ENCODE data around the gene ATF6. TPM values are rescaled to one million over a fixed set of nuclear protein-coding genes. Genes with fewer than 3 reads are reported as not detected.
"Not testable (repeated sequence)": the region's sequence is repeated elsewhere in the genome, so short reads cannot be mapped to it uniquely, and the experiment has no call there.

ATF6 gene
- total RNA-seq, 4 donors from 2014 or later, result 26.1 to 35.4 (median 32.3) TPM

- Histone ChIP-seq H3K27me3 (no peaks in the 10 kb centered on the region), H3K9me3 (no peaks in the 10 kb centered on the region), H3K27ac (no peak overlapping the region), H3K36me3 (peaks cover 0 to 42% (median 0%) of the 10 kb centered on the region in 3 donors), H3K4me1 (peaks cover 0 to 4% (median 0%) of the 10 kb centered on the region in 4 donors), H3K4me3 (no peak overlapping the region)
- 97% methylated on average over 5 of the region's 5 CpGs for WGBS, 2 donors
- TF ChIP-seq POLR2A (IDR thresholded peaks at IDR 0.05), result no peak
- no peak for DNase-seq (ENCODE audit: low spot score in 2 of 2)
Observed at GRCh38 chr1:161820914-161821313, 54.8 kb downstream of the ATF6 start.

GRCh38 chr1:161824618-161825017 lies 58.5 kb downstream of the ATF6 start:
- H3K9me3 ChIP-seq, result no peaks in the 10 kb centered on the region

GRCh38 chr1:161825831-161826230 lies 59.7 kb downstream of the ATF6 start:
- Histone ChIP-seq H3K27ac (no peak overlapping the region), H3K4me1 (no peaks in the 10 kb centered on the region), H3K27me3 (no peaks in the 10 kb centered on the region), H3K36me3 (peaks cover 0 to 26% (median 0%) of the 10 kb centered on the region in 3 donors), H3K9me3 (no peaks in the 10 kb centered on the region), H3K4me3 (no peak overlapping the region)
- 96% methylated on average over 4 of the region's 4 CpGs for WGBS, 2 donors
- TF ChIP-seq POLR2A (IDR thresholded peaks at IDR 0.05) (no peak), EP300 (IDR thresholded peaks at IDR 0.05) (no peak)
- TF ChIP-seq, protein P1, sequence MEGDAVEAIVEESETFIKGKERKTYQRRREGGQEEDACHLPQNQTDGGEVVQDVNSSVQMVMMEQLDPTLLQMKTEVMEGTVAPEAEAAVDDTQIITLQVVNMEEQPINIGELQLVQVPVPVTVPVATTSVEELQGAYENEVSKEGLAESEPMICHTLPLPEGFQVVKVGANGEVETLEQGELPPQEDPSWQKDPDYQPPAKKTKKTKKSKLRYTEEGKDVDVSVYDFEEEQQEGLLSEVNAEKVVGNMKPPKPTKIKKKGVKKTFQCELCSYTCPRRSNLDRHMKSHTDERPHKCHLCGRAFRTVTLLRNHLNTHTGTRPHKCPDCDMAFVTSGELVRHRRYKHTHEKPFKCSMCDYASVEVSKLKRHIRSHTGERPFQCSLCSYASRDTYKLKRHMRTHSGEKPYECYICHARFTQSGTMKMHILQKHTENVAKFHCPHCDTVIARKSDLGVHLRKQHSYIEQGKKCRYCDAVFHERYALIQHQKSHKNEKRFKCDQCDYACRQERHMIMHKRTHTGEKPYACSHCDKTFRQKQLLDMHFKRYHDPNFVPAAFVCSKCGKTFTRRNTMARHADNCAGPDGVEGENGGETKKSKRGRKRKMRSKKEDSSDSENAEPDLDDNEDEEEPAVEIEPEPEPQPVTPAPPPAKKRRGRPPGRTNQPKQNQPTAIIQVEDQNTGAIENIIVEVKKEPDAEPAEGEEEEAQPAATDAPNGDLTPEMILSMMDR (IDR thresholded peaks at IDR 0.05), result no peak
- DNase-seq (ENCODE audit: low spot score in 2 of 2), result no peak

More at GRCh38 chr1:161824618-161825017, 58.5 kb downstream of the ATF6 start:
- 95 to 96% methylated on average over 1 of the region's 1 CpG for WGBS, 2 donors
- Histone ChIP-seq H3K4me1 (no peaks in the 10 kb centered on the region), H3K4me3 (no peak overlapping the region), H3K36me3 (peaks cover 0 to 37% (median 0%) of the 10 kb centered on the region in 3 donors), H3K27me3 (no peaks in the 10 kb centered on the region), H3K27ac (no peak overlapping the region)
- no peak for DNase-seq (ENCODE audit: low spot score in 2 of 2)
- TF ChIP-seq EP300 (IDR thresholded peaks at IDR 0.05) (no peak), POLR2A (IDR thresholded peaks at IDR 0.05) (no peak)
- TF ChIP-seq, protein P1 (IDR thresholded peaks at IDR 0.05), result no peak

GRCh38 chr1:161826478-161826877 lies 60.4 kb downstream of the ATF6 start:
- 91 to 93% methylated on average over 2 of the region's 2 CpGs for WGBS, 2 donors
- Histone ChIP-seq H3K4me1 (no peaks in the 10 kb centered on the region), H3K27ac (no peak overlapping the region), H3K36me3 (peaks cover 0 to 21% (median 0%) of the 10 kb centered on the region in 3 donors), H3K27me3 (no peaks in the 10 kb centered on the region), H3K4me3 (no peak overlapping the region), H3K9me3 (no peaks in the 10 kb centered on the region)
- TF ChIP-seq EP300 (IDR thresholded peaks at IDR 0.05), result no peak
- no peak for TF ChIP-seq POLR2A (IDR thresholded peaks at IDR 0.05)
- TF ChIP-seq, protein P1 (IDR thresholded peaks at IDR 0.05), result no peak
- no peak for DNase-seq (ENCODE audit: low spot score in 2 of 2)

- 53 to 58% methylated on average over 2 of the region's 2 CpGs for WGBS, 2 donors
Observed at GRCh38 chr1:161827786-161828185, 61.7 kb downstream of the ATF6 start.

DNA sequence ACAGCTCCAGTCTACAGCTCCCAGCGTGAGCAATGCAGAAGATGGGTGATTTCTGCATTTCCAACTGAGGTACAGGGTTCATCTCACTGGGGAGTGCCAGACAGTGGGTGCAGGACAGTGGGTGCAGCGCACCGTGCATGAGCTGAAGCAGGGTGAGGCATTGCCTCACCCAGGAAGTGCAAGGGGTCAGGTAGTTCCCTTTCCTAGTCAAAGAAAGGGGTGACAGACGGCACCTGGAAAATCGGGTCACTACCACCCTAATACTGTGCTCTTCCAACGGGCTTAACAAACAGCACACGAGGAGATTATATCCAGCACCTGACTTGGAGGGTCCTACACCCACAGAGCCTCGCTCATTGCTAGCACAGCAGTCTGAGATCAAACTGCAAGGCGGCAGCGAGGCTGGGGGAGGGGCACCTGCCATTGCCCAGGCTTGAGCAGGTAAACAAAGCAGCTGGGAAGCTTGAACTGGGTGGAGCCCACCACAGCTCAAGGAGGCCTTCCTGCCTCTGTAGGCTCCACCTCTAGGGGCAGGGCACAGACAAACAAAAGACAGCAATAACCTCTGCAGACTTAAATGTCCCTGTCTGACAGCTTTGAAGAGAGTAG lies 66.3 kb downstream of the ATF6 start:
- H3K27ac ChIP-seq; H3K36me3 ChIP-seq; H3K27me3 ChIP-seq; H3K4me1 ChIP-seq; H3K9me3 ChIP-seq; H3K4me3 ChIP-seq; DNase-seq (ENCODE audit: low spot score in 2 of 2): not testable (repeated sequence)
- 88 to 96% methylated on average over 10 of the region's 10 CpGs for WGBS, 2 donors

More at GRCh38 chr1:161827786-161828185, 61.7 kb downstream of the ATF6 start:
- H3K36me3 ChIP-seq, result peaks cover 0 to 16% (median 0%) of the 10 kb centered on the region in 3 donors
- H3K9me3 ChIP-seq, result peaks cover 0 to 5% (median 0%) of the 10 kb centered on the region in 4 donors
- no peak overlapping the region for H3K27ac ChIP-seq
- TF ChIP-seq, protein P1 (IDR thresholded peaks at IDR 0.05), result no peak
- TF ChIP-seq POLR2A (IDR thresholded peaks at IDR 0.05) (no peak), EP300 (IDR thresholded peaks at IDR 0.05) (no peak)
- H3K27me3 ChIP-seq, result no peaks in the 10 kb centered on the region
- DNase-seq (ENCODE audit: low spot score in 2 of 2), result no peak
- no peak overlapping the region for H3K4me3 ChIP-seq
- no peaks in the 10 kb centered on the region for H3K4me1 ChIP-seq
